Mesendoderm (in vitro differentiated cells): ENCODE results near the gene NFATC1.

Source experiments
- DNase-seq: peaks from one replicate; pipeline ENCODE4 v3.0.0; 2013
- H2AK5ac ChIP-seq: 2 replicates; pipeline ENCODE4 v1.6.1; 2013; ENCODE audit warnings: low read length, inconsistent platforms
- H2BK120ac ChIP-seq: 2 replicates; pipeline ENCODE4 v1.6.1; 2013; ENCODE audit warnings: low read depth, mild to moderate bottlenecking, low read length, moderate library complexity, mixed read lengths
- H2BK15ac ChIP-seq: replicated peaks from 2 replicates; pipeline ENCODE4 v1.6.1; 2013; ENCODE audit warnings: low read depth, mild to moderate bottlenecking, moderate library complexity
- H2BK5ac ChIP-seq: 2 replicates; pipeline ENCODE4 v1.6.1; 2013; ENCODE audit warnings: low read length, inconsistent platforms
- H3K18ac ChIP-seq: 2 replicates; pipeline ENCODE4 v1.6.1; 2013; ENCODE audit warnings: mild to moderate bottlenecking, low read length, mixed read lengths
- H3K23ac ChIP-seq: one replicate; pipeline ENCODE4 v1.6.1; 2013; ENCODE audit warnings: low read length
- H3K27ac ChIP-seq: 2 replicates; pipeline ENCODE4 v1.5.1; 2013; ENCODE audit warnings: low read depth, mild to moderate bottlenecking, inconsistent platforms, low read length, moderate library complexity
- H3K27me3 ChIP-seq: 2 replicates; pipeline ENCODE4 v1.6.1; 2013; ENCODE audit warnings: low read length, control low read depth, mild to moderate bottlenecking, inconsistent platforms; ENCODE audit not compliant: insufficient read depth, poor library complexity
- H3K36me3 ChIP-seq: 2 replicates; pipeline ENCODE4 v1.6.1; 2013; ENCODE audit warnings: low read length, inconsistent platforms; ENCODE audit not compliant: control insufficient read depth, insufficient read depth
- H3K4ac ChIP-seq: one replicate; pipeline ENCODE4 v1.6.1; 2013; ENCODE audit warnings: low read depth, mild to moderate bottlenecking, low read length, moderate library complexity
- H3K4me1 ChIP-seq: 2 replicates; pipeline ENCODE4 v1.6.1; 2013; ENCODE audit warnings: low read depth, low read length, inconsistent platforms; ENCODE audit not compliant: control insufficient read depth
- H3K4me2 ChIP-seq: 2 replicates; pipeline ENCODE4 v1.6.1; 2013; ENCODE audit warnings: low read length
- H3K4me3 ChIP-seq: 2 replicates; pipeline ENCODE4 v1.5.1; 2013; ENCODE audit warnings: mild to moderate bottlenecking, low read length
- H3K56ac ChIP-seq: one replicate; pipeline ENCODE4 v1.6.1; 2013; ENCODE audit warnings: low read length
- H3K79me1 ChIP-seq: 2 replicates; pipeline ENCODE4 v1.6.1; 2013; ENCODE audit warnings: low read length, inconsistent platforms
- H3K79me2 ChIP-seq: 2 replicates; pipeline ENCODE4 v1.6.1; 2013; ENCODE audit warnings: mild to moderate bottlenecking, low read length; ENCODE audit not compliant: control insufficient read depth, insufficient read depth
- H3K9ac ChIP-seq: 2 replicates; pipeline ENCODE4 v1.6.1; 2013; ENCODE audit warnings: low read length, inconsistent platforms
- H4K5ac ChIP-seq: one replicate; pipeline ENCODE4 v1.6.1; 2013; ENCODE audit warnings: low read length
- H4K8ac ChIP-seq: one replicate; pipeline ENCODE4 v1.6.1; 2013; ENCODE audit warnings: low read depth, mild to moderate bottlenecking, control low read depth, low read length, moderate library complexity
- WGBS: extraction: QIAGEN DNeasy Blood & Tissue Kit; methylation state at CpG from one replicate; pipeline ENCODE4 v1.1.7; 2013; ENCODE audit warnings: low lambda C conversion rate, missing lambda C conversion rate; ENCODE audit not compliant: insufficient coverage; ENCODE audit errors: extremely low coverage; 5-methylcytosine and 5-hydroxymethylcytosine counted together

NFATC1 gene

DNA sequence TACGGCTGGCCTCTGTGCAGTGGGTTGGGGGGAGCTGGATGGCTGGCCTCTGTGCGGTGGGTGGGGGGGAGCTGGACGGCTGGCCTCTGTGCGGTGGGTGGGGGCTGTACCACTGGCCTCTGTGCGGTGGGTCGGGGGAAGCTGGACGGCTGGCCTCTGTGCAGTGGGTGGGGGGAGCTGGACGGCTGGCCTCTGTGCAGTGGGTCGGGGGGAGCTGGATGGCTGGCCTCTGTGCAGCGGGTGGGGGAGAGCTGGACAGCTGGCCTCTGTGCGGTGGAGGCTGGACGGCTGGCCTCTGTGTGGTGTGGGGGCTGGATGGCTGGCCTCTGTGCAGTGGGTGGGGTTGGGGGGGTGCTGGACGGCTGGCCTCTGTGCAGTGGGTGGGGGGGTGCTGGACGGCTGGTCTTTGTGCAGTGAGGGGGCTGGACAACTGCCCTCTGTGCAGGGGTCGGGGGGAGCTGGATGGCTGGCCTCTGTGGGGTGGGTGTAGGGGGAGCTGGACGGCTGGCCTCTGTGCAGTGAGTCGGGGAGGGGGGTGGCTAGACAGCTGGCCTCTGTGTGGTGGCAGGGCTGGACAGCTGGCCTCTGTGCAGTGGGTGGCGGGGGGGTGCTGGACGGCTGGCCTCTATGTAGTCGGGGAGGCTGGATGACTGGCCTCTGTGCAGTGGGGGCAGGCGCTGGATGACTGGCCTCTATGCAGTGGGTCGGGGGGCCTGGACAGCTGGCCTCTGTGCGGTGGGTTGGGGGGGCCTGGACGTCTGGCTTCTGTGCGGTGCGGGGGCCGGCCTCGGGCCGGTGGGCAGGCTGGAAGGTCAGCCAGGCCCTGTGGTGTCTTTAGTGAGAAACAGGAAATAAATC lies 31.9 kb downstream of the NFATC1 start:
- no peaks in the 10 kb centered on the region for H3K79me2 ChIP-seq
- H2AK5ac ChIP-seq: no peak overlapping the region
- no peak overlapping the region for H3K18ac ChIP-seq
- DNase-seq: no peak
- no peak overlapping the region for H3K4me3 ChIP-seq
- no peak overlapping the region for H3K4me2 ChIP-seq
- H4K5ac ChIP-seq: no peak overlapping the region
- H3K9ac ChIP-seq: no peak overlapping the region
- no peaks in the 10 kb centered on the region for H3K4me1 ChIP-seq
- no peaks in the 10 kb centered on the region for H3K27me3 ChIP-seq
- no CpG with 5 or more reads among the region's 29 CpGs for WGBS
- H3K27ac ChIP-seq: no peak overlapping the region
- H3K36me3 ChIP-seq: no peaks in the 10 kb centered on the region
- no peak overlapping the region for H4K8ac ChIP-seq
- H2BK15ac ChIP-seq: no peak overlapping the region
- H3K56ac ChIP-seq: no peak overlapping the region
- no peak overlapping the region for H3K23ac ChIP-seq
- H3K4ac ChIP-seq: no peak overlapping the region
- no peak overlapping the region for H2BK120ac ChIP-seq
- no peak overlapping the region for H2BK5ac ChIP-seq
- H3K79me1 ChIP-seq: no peaks in the 10 kb centered on the region

- H3K79me1 ChIP-seq: no peaks in the 10 kb centered on the region
- H3K9ac ChIP-seq: no peak overlapping the region
- H3K4me2 ChIP-seq: no peak overlapping the region
- no peak overlapping the region for H4K5ac ChIP-seq
- no peak overlapping the region for H3K27ac ChIP-seq
- H3K18ac ChIP-seq: no peak overlapping the region
- no peak overlapping the region for H3K4ac ChIP-seq
- no peak overlapping the region for H3K56ac ChIP-seq
- no peaks in the 10 kb centered on the region for H3K4me1 ChIP-seq
- no peak overlapping the region for H2BK120ac ChIP-seq
- no peak for DNase-seq
- no peaks in the 10 kb centered on the region for H3K79me2 ChIP-seq
- no peak overlapping the region for H2AK5ac ChIP-seq
- H2BK15ac ChIP-seq: no peak overlapping the region
- H3K27me3 ChIP-seq: no peaks in the 10 kb centered on the region
- H2BK5ac ChIP-seq: no peak overlapping the region
- no peak overlapping the region for H3K4me3 ChIP-seq
- H3K36me3 ChIP-seq: no peaks in the 10 kb centered on the region
- no peak overlapping the region for H4K8ac ChIP-seq
- WGBS: no CpG with 5 or more reads among the region's 10 CpGs
- no peak overlapping the region for H3K23ac ChIP-seq
Observed at GRCh38 chr18:79428287-79428686, 32.6 kb downstream of the NFATC1 start.

DNA sequence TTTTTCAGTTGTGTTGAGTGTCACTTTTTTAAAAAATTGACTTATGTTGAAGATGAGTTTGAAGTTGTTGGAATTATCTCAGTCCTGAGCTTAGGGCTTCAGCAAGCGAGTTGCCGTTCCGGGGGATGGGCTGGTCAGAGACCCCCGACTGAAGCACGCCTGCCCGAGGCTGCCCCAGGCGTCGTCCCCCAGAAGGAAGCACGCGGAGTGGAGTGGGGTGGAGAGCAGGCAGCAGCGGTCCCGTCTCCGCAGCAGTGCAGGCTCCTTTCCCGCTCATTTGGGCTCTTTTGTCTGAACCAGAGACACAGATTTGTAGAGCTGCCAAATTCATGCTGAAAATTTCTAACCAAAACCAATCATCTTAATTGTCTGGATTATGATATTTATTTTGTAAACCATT lies 33.7 kb downstream of the NFATC1 start:
- H3K56ac ChIP-seq: no peak overlapping the region
- DNase-seq: no peak
- H3K18ac ChIP-seq: no peak overlapping the region
- H3K4me3 ChIP-seq: no peak overlapping the region
- no peak overlapping the region for H2AK5ac ChIP-seq
- H4K5ac ChIP-seq: no peak overlapping the region
- H2BK5ac ChIP-seq: no peak overlapping the region
- no peak overlapping the region for H4K8ac ChIP-seq
- no peak overlapping the region for H2BK15ac ChIP-seq
- no peaks in the 10 kb centered on the region for H3K79me2 ChIP-seq
- H3K23ac ChIP-seq: no peak overlapping the region
- no peak overlapping the region for H3K27ac ChIP-seq
- no peaks in the 10 kb centered on the region for H3K36me3 ChIP-seq
- H3K4me2 ChIP-seq: no peak overlapping the region
- no peaks in the 10 kb centered on the region for H3K79me1 ChIP-seq
- H3K4me1 ChIP-seq: no peaks in the 10 kb centered on the region
- no peak overlapping the region for H3K4ac ChIP-seq
- H2BK120ac ChIP-seq: no peak overlapping the region
- H3K27me3 ChIP-seq: no peaks in the 10 kb centered on the region
- no peak overlapping the region for H3K9ac ChIP-seq
- no CpG with 5 or more reads among the region's 14 CpGs for WGBS

DNA sequence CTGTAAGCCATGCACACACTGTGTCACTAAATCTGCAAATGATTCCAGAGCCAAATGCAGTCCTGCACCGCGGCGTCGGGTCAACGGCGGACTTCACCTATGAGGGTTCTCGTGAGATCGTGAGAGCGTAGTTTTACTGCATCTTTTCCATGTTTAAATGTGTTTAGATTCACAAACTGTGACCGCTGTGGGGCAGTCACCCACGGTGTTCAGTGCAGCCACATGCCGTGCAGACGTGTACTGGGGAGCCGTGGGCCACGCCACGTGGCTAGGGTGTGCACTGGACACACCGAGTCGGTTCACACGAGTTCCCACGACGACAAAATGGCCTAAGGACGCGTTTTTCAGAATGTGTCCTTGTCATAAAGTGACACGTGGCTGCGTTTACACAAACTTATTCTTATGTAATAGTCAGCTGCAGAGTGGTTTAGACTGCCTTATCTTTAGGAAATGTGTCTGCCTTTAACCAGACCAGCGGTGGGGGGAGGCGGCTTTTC lies 34.1 kb downstream of the NFATC1 start:
- H3K27me3 ChIP-seq: no peaks in the 10 kb centered on the region
- no peak overlapping the region for H3K9ac ChIP-seq
- no peak overlapping the region for H4K8ac ChIP-seq
- no peak overlapping the region for H2AK5ac ChIP-seq
- H3K4me3 ChIP-seq: no peak overlapping the region
- no peak overlapping the region for H3K56ac ChIP-seq
- H3K4ac ChIP-seq: no peak overlapping the region
- no peaks in the 10 kb centered on the region for H3K36me3 ChIP-seq
- no peak overlapping the region for H3K27ac ChIP-seq
- H3K4me1 ChIP-seq: no peaks in the 10 kb centered on the region
- H3K23ac ChIP-seq: no peak overlapping the region
- H2BK15ac ChIP-seq: no peak overlapping the region
- H3K4me2 ChIP-seq: no peak overlapping the region
- H4K5ac ChIP-seq: no peak overlapping the region
- H3K79me1 ChIP-seq: no peaks in the 10 kb centered on the region
- no peaks in the 10 kb centered on the region for H3K79me2 ChIP-seq
- WGBS: no CpG with 5 or more reads among the region's 27 CpGs
- H2BK5ac ChIP-seq: no peak overlapping the region
- no peak overlapping the region for H2BK120ac ChIP-seq
- DNase-seq: no peak
- H3K18ac ChIP-seq: no peak overlapping the region

DNA sequence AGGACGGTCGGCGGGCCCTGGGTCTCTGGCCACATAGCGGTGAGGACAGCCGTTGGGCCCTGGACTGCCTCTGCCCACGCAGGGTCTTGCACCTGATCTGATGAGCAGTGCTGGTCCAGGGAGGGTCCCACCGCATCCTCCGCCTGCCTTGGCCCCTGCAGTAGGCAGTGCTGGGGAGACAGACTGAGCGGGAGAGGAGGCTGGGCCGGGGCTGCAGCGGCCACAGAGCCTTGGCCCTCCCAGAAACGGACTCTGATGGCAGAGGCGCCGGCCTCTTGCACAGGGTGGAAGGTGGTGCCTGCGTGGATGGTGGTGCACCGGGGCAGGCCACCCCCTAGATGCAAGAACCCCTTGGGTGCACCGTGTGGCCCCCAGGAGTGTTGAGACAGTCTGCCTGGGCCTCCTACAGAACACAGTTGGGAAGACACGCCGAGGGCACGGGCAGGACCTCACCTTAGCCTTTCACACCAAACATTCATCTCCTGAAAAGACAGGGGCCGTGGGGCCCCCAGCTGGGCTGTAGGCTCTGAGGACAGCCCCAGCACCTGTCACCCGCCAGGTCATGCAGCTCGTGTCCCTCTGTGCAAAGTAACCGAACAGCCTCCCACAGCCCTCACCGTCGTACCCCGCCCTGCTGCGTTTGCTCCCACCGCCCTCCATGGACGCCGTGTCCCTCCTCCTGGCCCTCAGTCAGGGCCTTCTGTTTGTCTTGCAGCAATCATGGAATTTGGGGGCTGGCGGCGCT lies 36.8 kb downstream of the NFATC1 start:
- Histone ChIP-seq H4K5ac (no peak overlapping the region), H2AK5ac (no peak overlapping the region), H3K18ac (no peak overlapping the region), H2BK5ac (no peak overlapping the region), H3K4me1 (no peaks in the 10 kb centered on the region), H3K79me2 (no peaks in the 10 kb centered on the region), H3K9ac (no peak overlapping the region), H3K4me3 (no peak overlapping the region), H3K79me1 (no peaks in the 10 kb centered on the region), H3K27me3 (no peaks in the 10 kb centered on the region), H3K56ac (no peak overlapping the region), H4K8ac (no peak overlapping the region), H3K4me2 (no peak overlapping the region), H3K27ac (no peak overlapping the region), H3K36me3 (no peaks in the 10 kb centered on the region), H2BK15ac (no peak overlapping the region), H2BK120ac (no peak overlapping the region), H3K4ac (no peak overlapping the region), H3K23ac (no peak overlapping the region)
- no CpG with 5 or more reads among the region's 33 CpGs for WGBS
- no peak for DNase-seq
